ENCODE data around the gene APP.
"Not testable (repeated sequence)": the region's sequence is repeated elsewhere in the genome, so short reads cannot be mapped to it uniquely, and the experiment has no call there.

The APP gene

GRCh38 chr21:26022598-26023337 is 147.8 kb downstream of the APP start:
- not testable (repeated sequence) for DNase-seq (ENCODE audit: low spot score)

GRCh38 chr21:26020510-26020909 is 150.1 kb downstream of the APP start:
- no peak for DNase-seq (ENCODE audit: low spot score)

- no peak for DNase-seq (ENCODE audit: low spot score)
These were observed 150.5 kb downstream of the APP start for GRCh38 chr21:26020081-26020480.

- DNase-seq (ENCODE audit: low spot score), result no peak
These were observed 151.3 kb downstream of the APP start for GRCh38 chr21:26019236-26019635.

- DNase-seq (ENCODE audit: low spot score), result no peak
These were observed 156.6 kb downstream of the APP start for GRCh38 chr21:26013970-26014369.

GRCh38 chr21:26012482-26012881 is 158.1 kb downstream of the APP start:
- DNase-seq (ENCODE audit: low spot score), result not testable (repeated sequence)

GRCh38 chr21:26011292-26011940 is 159.2 kb downstream of the APP start:
- DNase-seq (ENCODE audit: low spot score), result no peak

GRCh38 chr21:26007951-26008498 is 162.5 kb downstream of the APP start:
- DNase-seq (ENCODE audit: low spot score), result no peak

- DNase-seq (ENCODE audit: low spot score), result no peak
These were observed 165.1 kb downstream of the APP start for GRCh38 chr21:26005464-26005863.

- no peak for DNase-seq (ENCODE audit: low spot score)
These were observed 167.2 kb downstream of the APP start for GRCh38 chr21:26003404-26003803.

GRCh38 chr21:26001356-26001755 is 169.2 kb downstream of the APP start:
- DNase-seq (ENCODE audit: low spot score), result no peak

- no peak for DNase-seq (ENCODE audit: low spot score)
These were observed 170.5 kb downstream of the APP start for GRCh38 chr21:25999921-26000582.

- no peak for DNase-seq (ENCODE audit: low spot score)
These were observed 172.6 kb downstream of the APP start for GRCh38 chr21:25997788-25998611.

GRCh38 chr21:25995278-25995677 is 175.3 kb downstream of the APP start:
- DNase-seq (ENCODE audit: low spot score), result no peak

- no peak for DNase-seq (ENCODE audit: low spot score)
These were observed 175.8 kb downstream of the APP start for GRCh38 chr21:25994758-25995163.

GRCh38 chr21:25988738-25989137 is 181.8 kb downstream of the APP start:
- no peak for DNase-seq (ENCODE audit: low spot score)

GRCh38 chr21:25987531-25987930 is 183.0 kb downstream of the APP start:
- DNase-seq (ENCODE audit: low spot score), result no peak

- no peak for DNase-seq (ENCODE audit: low spot score)
These were observed 183.6 kb downstream of the APP start for GRCh38 chr21:25986928-25987327.

- DNase-seq (ENCODE audit: low spot score), result peak; percentile 65
These were observed 184.6 kb downstream of the APP start for GRCh38 chr21:25985990-25986389.

- no peak for DNase-seq (ENCODE audit: low spot score)
These were observed 186.0 kb downstream of the APP start for GRCh38 chr21:25984538-25984937.

GRCh38 chr21:25983745-25984144 is 186.8 kb downstream of the APP start:
- peak; percentile 84 for DNase-seq (ENCODE audit: low spot score)

- DNase-seq (ENCODE audit: low spot score), result no peak
These were observed 189.9 kb downstream of the APP start for GRCh38 chr21:25980710-25981109.
